Osteoblast (primary cell): Measurements from ENCODE around the gene CCDC186. TPM values are rescaled to one million over a fixed set of nuclear protein-coding genes. Genes with fewer than 3 reads are reported as not detected.

ENCODE experiments used
- DNase-seq: peaks from one replicate; pipeline ENCODE4 v3.0.0; 2011; ENCODE audit warnings: low spot score, mixed read lengths; ENCODE audit not compliant: insufficient read length; ENCODE audit errors: missing footprints
- H2AFZ ChIP-seq: 2 replicates; pipeline ENCODE4 v1.6.0; 2011; ENCODE audit warnings: mild to moderate bottlenecking, low read length
- H3K27ac ChIP-seq: 2 replicates; pipeline ENCODE4 v1.5.1; 2011; ENCODE audit warnings: mild to moderate bottlenecking, low read depth, low read length, moderate library complexity
- H3K27me3 ChIP-seq: 2 replicates; pipeline ENCODE4 v1.6.0; 2012; ENCODE audit warnings: mild to moderate bottlenecking, control low read depth, inconsistent platforms, low read length, moderate library complexity; ENCODE audit not compliant: insufficient read depth
- H3K36me3 ChIP-seq: 2 replicates; pipeline ENCODE4 v1.5.1; 2011; ENCODE audit warnings: mild to moderate bottlenecking, low read length, control low read depth, moderate library complexity; ENCODE audit not compliant: insufficient read depth
- H3K4me1 ChIP-seq: 2 replicates; pipeline ENCODE4 v1.5.1; 2011; ENCODE audit warnings: mild to moderate bottlenecking, low read length, control low read depth, moderate library complexity; ENCODE audit not compliant: insufficient read depth
- H3K4me2 ChIP-seq: 2 replicates; pipeline ENCODE4 v1.6.0; 2011; ENCODE audit warnings: mild to moderate bottlenecking, low read length; ENCODE audit not compliant: insufficient read depth
- H3K4me3 ChIP-seq: fragments of 200-600 bp; sonication (generic); 3 replicates; pipeline ENCODE4 v1.5.1; 2012; ENCODE audit warnings: mild to moderate bottlenecking, low read length, inconsistent platforms; ENCODE audit not compliant: insufficient read depth
- H3K79me2 ChIP-seq: 2 replicates; pipeline ENCODE4 v1.6.0; 2012; ENCODE audit warnings: mild to moderate bottlenecking, low read length, control low read depth, inconsistent platforms; ENCODE audit not compliant: insufficient read depth
- H3K9me3 ChIP-seq: 2 replicates; pipeline ENCODE4 v1.5.1; 2011; ENCODE audit warnings: low read depth, low read length, control low read depth
- H4K20me1 ChIP-seq: 2 replicates; pipeline ENCODE4 v1.6.0; 2012; ENCODE audit warnings: mild to moderate bottlenecking, low read length, control low read depth; ENCODE audit not compliant: insufficient read depth
- CTCF ChIP-seq: IDR thresholded peaks from 2 replicates; pipeline ENCODE4 v1.5.1; 2011; ENCODE audit warnings: mild to moderate bottlenecking, low read depth, low read length, moderate library complexity; ENCODE audit errors: extremely low read depth
- total RNA-seq: library from RNA; depleted of rRNA; stranded (reverse); fragments of >200 nt; gene quantifications from 2 replicates; pipeline ENCODE4 v1.2.3, GENCODE V29; 2012

CCDC186 gene
- 17.0 and 18.0 TPM in 2 replicates for total RNA-seq

DNA sequence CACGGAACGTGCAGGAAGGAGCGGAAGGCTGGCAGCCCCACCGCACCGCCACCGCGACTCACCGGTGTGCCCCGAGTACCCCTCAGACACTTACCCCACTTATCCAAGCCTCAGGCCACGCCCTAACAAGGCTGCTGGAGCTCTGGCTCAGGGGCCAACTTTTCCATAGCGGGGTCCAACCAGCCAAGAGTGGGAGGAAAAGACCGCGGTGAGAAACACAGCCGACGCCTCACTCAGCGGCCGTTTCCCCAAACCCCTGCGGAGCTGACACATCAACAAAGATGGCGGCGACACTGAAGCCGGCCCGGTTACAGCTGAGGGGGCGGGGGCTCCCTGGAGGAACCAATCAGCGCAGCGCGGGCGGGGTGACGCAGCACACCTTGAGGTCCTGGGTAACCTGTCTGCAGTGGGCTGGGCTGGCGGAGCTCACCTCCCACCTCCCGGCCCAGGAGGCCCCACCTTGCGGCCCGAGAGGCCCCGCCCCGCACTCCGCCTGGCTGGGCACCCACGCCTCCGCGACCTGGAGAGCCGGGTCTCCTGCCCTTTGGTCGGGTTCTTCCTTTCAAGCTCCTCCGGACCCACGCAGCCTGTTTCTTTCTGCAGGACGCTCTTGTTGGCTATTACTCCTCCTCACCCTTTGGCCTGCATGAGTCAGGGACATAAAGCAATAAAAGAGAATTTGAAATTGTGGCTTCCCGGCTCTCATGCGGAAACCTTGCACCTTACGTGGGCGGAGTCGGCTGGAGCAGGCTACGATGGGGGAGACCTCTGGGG, at the start of gene CCDC186:
CCDC186 (minus strand) TSS at position 283 of the 774 bp plus-strand sequence. CDS start 10,935 bp downstream, outside the sequence.
- H2AFZ ChIP-seq, result peak within 1 kb of the TSS; percentile 95
- no peak for TF ChIP-seq CTCF

DNA sequence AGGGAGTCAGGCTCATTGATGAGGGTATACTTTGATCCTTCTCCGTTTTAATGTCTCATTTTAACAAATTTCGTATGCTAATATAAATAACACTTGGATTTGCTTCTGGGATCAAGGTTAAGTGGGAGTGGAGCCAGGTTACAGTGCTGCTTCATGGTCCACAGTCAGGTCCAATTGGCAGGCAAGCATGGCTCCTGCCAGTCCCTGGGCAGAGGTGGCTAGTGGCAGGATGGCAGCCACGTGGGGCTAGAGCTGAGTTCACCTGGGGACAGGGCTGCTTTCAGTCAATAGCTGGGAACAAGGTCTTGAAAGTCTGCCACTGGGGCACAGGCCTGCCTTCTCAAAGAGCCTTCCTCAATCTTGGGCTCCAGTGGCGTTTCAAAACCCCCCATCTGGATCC, 49.1 kb upstream of the CCDC186 start:
- Histone ChIP-seq H3K4me2 (no peak overlapping the region), H4K20me1 (no peaks in the 10 kb centered on the region), H3K36me3 (no peaks in the 10 kb centered on the region), H2AFZ (no peak overlapping the region), H3K27me3 (peaks cover 7% of the 10 kb centered on the region), H3K4me1 (no peaks in the 10 kb centered on the region), H3K9me3 (no peaks in the 10 kb centered on the region), H3K79me2 (no peaks in the 10 kb centered on the region), H3K27ac (no peak overlapping the region), H3K4me3 (no peak overlapping the region)
- no peak for TF ChIP-seq CTCF
- no peak for DNase-seq

More for the DNA sequence above, at the start of gene CCDC186:
- no peaks in the 10 kb centered on the region for H3K9me3 ChIP-seq
- peak within 1 kb of the TSS; percentile 99 for H3K4me3 ChIP-seq
- peak; percentile 95 for DNase-seq
- peaks cover 17% of the 10 kb centered on the region for H3K4me1 ChIP-seq
- H3K36me3 ChIP-seq, result no peaks in the 10 kb centered on the region
- peaks cover 51% of the 10 kb centered on the region for H3K79me2 ChIP-seq
- peaks cover 6% of the 10 kb centered on the region for H3K27me3 ChIP-seq
- peak within 1 kb of the TSS; percentile 92 for H3K27ac ChIP-seq
- peaks cover 15% of the 10 kb centered on the region for H4K20me1 ChIP-seq
- H3K4me2 ChIP-seq, result peak within 1 kb of the TSS; percentile 94

DNA sequence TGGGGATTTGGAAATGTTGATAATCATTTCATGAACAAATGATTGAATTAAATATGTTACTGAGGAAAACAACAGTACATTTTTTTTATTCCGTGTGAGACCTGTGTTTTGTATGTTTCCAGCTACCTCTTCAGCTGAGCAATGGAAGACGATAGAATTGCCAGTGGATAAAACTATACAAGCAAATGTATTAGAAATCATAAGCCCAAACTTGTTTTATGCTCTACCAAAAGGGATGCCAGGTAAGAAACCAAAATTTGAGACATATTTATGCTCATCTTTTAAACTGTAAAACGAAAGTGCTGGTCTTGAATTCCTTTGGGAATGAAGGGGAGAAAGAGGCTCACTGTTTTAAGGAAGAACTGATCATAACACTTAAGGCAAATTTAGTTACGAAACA, 47.2 kb upstream of the CCDC186 start:
- Histone ChIP-seq H3K4me3 (no peak overlapping the region), H3K36me3 (no peaks in the 10 kb centered on the region), H3K27ac (no peak overlapping the region), H3K79me2 (no peaks in the 10 kb centered on the region), H2AFZ (no peak overlapping the region), H3K4me2 (no peak overlapping the region), H4K20me1 (no peaks in the 10 kb centered on the region), H3K9me3 (no peaks in the 10 kb centered on the region), H3K27me3 (peaks cover 7% of the 10 kb centered on the region), H3K4me1 (no peaks in the 10 kb centered on the region)
- DNase-seq, result no peak
- TF ChIP-seq CTCF, result no peak

- no peaks in the 10 kb centered on the region for H3K9me3 ChIP-seq
- H2AFZ ChIP-seq, result no peak overlapping the region
- TF ChIP-seq CTCF, result no peak
- H3K79me2 ChIP-seq, result no peaks in the 10 kb centered on the region
- peaks cover 6% of the 10 kb centered on the region for H3K27me3 ChIP-seq
- no peaks in the 10 kb centered on the region for H3K4me1 ChIP-seq
- no peaks in the 10 kb centered on the region for H3K36me3 ChIP-seq
- no peak overlapping the region for H3K27ac ChIP-seq
- no peak for DNase-seq
- no peak overlapping the region for H3K4me2 ChIP-seq
- no peaks in the 10 kb centered on the region for H4K20me1 ChIP-seq
- no peak overlapping the region for H3K4me3 ChIP-seq
Observed at GRCh38 chr10:114220281-114220680, 46.3 kb upstream of the CCDC186 start.
